Measurements from ENCODE around the gene SLC37A1.
A peak's percentile ranks its signal among the peaks of the same experiment; 100 is the strongest.

Gene SLC37A1

DNA sequence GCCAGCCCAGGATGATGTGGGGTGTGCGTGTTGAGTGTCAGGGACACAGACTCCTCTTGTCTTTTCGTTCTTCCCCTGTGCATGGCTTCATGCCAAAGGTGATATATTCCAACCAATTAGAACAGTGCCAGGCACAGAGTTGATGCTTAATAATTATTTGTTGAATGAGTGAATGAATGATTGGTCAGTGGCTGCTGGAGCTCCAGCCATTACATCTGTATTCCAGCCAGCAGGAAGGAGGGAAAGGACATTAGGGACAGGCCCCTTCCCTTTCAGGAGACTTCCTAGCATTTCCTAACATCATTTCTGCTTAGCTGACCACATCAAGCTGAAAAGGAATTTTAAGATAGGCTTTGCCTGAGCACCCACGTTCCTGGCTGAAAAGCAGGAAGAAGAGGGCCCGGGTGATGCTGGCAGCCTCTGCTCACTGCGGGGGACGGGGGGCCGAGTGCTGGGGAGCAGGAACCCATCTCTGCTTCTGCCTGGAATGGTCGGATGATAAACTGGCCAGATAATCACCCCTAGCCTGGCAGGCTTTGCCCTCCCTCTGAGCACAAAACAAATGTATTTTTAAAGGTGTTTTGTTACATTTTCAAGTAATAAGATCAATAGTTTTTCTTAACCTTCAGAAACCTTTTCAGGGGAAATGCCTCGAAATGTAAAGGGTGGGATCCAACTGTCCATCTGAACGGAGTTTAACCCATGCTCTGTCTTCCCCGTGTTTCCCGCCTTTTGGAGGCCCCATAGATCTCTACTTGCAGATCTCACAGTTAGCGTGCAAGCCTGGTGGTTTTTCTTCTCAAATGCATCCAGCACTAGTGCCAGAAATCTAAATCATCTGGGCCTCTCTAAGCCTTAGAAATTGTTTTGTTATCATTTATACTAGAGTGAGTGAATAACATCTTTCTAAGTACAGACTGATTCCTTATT lies 39.0 kb downstream of the SLC37A1 start:
- no peak overlapping the region for H3K4me3 ChIP-seq (ENCODE audit: low read depth, low read length)
- TF ChIP-seq CTCF (IDR thresholded peaks at IDR 0.05; ENCODE audit: control insufficient read depth, extremely low read depth, insufficient read depth): no peak
- DNase-seq (ENCODE audit: low read depth): no peak

GRCh38 chr21:42553435-42553834 lies 39.8 kb downstream of the SLC37A1 start:
- no peak overlapping the region for H3K4me3 ChIP-seq (ENCODE audit: low read depth, low read length)
- DNase-seq (ENCODE audit: low read depth): no peak
- peak; percentile 35 for TF ChIP-seq CTCF (IDR thresholded peaks at IDR 0.05; ENCODE audit: control insufficient read depth, extremely low read depth, insufficient read depth)

GRCh38 chr21:42554251-42554961 lies 40.8 kb downstream of the SLC37A1 start:
- no peak overlapping the region for H3K4me3 ChIP-seq (ENCODE audit: low read depth, low read length)
- no peak for TF ChIP-seq CTCF (IDR thresholded peaks at IDR 0.05; ENCODE audit: control insufficient read depth, extremely low read depth, insufficient read depth)
- DNase-seq (ENCODE audit: low read depth): no peak

DNA sequence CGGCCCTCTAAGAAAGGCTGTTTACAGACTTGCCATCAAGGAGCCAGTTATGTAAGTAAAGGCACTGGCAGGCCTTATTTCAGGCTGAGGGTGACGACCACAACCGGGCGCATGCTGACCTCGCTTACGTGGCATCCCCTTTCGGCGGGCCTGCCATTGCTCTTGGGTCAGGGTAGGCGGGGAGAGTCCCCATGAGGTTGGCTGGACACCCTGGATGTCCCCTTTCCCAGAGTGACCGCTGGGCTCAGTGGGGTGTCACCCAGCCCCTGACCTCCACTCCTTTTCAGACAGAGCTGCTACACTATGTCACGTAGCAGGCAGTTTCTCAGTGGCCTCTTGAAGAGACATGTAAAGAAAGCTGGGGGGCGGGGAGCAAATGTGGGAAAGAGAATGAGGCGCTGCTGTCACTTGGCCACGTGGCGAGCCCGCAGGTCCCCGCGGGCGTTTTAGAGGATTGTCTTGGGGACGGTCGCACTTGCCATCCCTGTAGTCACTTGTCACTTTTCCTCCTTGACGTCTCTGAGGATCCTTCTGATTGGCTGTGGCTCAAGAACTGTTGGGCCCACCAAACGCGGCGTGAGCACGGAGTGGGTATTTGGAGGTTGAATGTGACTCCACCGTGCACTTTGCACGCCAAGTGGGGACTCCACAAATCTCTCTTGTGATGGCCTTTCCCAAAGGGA lies 42.2 kb downstream of the SLC37A1 start:
- TF ChIP-seq CTCF (IDR thresholded peaks at IDR 0.05; ENCODE audit: control insufficient read depth, extremely low read depth, insufficient read depth): no peak
- no peak overlapping the region for H3K4me3 ChIP-seq (ENCODE audit: low read depth, low read length)

GRCh38 chr21:42556476-42556875 lies 42.8 kb downstream of the SLC37A1 start:
- DNase-seq (ENCODE audit: low read depth): no peak
- TF ChIP-seq CTCF (IDR thresholded peaks at IDR 0.05; ENCODE audit: control insufficient read depth, extremely low read depth, insufficient read depth): no peak

More for the DNA sequence above, 42.2 kb downstream of the SLC37A1 start:
- DNase-seq (ENCODE audit: low read depth): no peak

DNA sequence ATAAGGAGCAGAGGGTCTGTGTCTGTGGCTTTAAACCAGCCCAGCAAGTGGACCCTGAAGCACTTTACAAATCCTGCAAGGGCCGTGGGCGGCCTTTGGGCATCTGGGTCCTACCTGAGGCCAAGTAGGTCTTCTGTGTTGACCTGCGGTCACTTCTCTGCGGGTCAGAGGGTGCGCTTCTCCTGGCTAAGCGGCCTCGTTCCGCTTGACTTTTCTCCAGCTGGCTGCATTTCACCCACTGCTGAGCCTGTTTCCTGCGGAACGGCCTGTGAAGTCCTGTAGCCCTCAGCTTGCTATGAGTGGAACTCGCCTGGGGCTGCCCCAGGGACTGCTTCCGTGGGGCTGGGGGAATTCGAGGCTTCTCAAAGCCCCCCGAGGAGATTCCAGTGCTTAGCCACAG lies 43.3 kb downstream of the SLC37A1 start:
- no peak for TF ChIP-seq CTCF (IDR thresholded peaks at IDR 0.05; ENCODE audit: control insufficient read depth, extremely low read depth, insufficient read depth)
- DNase-seq (ENCODE audit: low read depth): no peak
- H3K4me3 ChIP-seq (ENCODE audit: low read depth, low read length): no peak overlapping the region

More at GRCh38 chr21:42556476-42556875, 42.8 kb downstream of the SLC37A1 start:
- H3K4me3 ChIP-seq (ENCODE audit: low read depth, low read length): no peak overlapping the region

Measured in LNCaP clone FGC (cell line).